CD4-positive, alpha-beta T cell treated with Interferon gamma for 1 hour (primary cell): ENCODE results near the gene P2RX2.

Experiments
- DNase-seq: peaks from one replicate; pipeline ENCODE4 v3.0.0-alpha.2; 2020

The P2RX2 gene

GRCh38 chr12:132604151-132604618, 14.4 kb upstream of the P2RX2 start:
- DNase-seq: no peak

DNA sequence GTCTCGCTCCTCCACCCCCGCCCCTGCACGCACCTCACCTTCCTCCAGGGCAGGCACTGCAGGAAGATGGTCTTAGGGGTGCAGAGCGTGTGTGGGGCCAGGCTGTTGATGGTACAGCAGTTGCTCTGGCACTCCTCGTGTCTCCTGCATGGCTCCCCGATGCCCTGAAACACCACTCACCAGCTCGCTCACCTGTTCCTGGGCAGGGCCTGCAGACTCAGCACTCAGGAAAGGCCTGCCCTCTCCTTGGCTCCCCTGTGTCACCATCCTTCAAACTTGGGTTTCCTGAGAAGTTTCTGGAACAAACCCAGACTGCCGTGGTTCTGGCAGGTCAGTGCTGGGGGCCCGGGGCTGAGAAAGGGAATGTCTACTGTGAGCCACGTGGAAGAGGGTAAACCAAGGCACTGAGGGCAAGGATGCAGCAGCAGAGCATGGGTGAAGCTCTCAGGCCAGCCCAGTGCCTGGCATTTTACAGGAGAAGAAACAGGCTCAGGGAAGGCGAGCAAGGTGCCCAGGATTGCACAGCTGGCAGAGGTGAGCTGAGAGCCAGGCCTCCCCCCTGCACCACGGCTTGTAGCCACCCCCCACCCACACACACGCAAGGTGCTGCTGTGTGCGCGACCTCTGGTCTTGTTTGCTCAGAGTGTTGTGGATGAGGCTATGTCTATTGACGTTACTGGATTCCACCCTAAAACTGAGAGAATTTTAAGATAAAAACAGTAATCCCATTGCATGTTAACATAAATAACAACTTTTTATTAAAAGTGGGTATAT, 13.7 kb upstream of the P2RX2 start:
- no peak for DNase-seq

- no peak for DNase-seq
Observed at GRCh38 chr12:132605892-132606291, 12.7 kb upstream of the P2RX2 start.

DNA sequence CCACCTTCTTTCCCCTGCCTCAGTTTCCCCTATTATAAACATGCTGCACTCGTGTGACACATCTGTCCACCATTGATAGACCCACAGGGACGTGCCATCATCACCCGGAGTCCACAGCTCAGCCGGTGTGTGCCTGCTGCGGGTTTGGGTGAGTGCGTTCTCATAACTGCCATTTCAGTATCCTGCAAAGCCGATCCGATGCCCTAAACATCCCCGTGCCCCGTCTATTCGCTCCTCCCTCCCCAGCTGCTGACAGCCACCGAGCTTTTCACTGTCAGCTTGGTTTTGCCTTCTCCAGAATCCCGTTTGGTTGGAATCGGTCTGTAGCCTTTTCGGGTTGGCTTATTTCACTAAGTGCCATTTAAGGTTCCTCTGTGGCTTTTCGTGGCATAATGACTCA, 12.1 kb upstream of the P2RX2 start:
- DNase-seq: no peak

GRCh38 chr12:132606927-132607326, 11.6 kb upstream of the P2RX2 start:
- DNase-seq: no peak

- DNase-seq: no peak
Observed at GRCh38 chr12:132608231-132609171, 10.1 kb upstream of the P2RX2 start.

GRCh38 chr12:132610051-132610759, 8.4 kb upstream of the P2RX2 start, which contains the start of gene LRCOL1:
Gene LRCOL1, minus strand, starts transcription at chr12:132610582. Its CDS starts 4,331 bp downstream, at chr12:132606251.
- no peak for DNase-seq

DNA sequence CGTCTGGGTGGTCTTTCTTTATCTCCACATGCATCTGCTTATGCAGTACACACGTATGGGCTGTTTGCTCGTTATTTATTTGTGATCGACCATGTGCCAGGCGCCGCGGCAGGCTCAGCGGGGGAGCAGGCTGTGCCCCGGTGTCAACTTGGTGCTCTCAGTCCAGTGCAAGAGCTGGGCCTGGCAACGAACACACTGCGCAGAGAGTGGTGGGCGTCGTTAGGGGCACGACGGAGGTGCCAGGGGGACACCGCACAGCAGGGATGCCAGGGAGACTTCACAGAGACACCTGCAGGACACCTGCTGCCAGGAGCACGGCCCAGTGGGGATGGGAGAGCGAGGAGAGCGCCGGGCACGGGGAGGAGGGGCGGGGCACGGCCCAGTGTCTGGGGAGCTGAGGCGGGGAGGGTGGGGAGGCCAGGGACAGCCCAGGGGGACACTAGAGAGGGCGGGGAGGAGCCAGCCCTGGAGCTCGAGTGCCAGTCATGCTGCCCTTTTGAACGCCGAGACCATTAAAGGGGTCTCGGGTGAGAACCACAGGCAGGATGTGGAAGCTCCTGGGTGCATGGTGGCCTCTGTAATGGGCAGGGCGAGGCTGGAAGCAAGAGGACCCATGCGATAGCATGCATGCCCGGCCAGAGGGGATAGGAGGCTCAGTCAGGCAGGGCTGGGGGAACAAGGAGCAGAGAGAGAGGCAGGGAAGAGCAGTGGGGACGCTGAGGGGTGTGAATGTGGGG, 7.5 kb upstream of the P2RX2 start:
- no peak for DNase-seq

DNA sequence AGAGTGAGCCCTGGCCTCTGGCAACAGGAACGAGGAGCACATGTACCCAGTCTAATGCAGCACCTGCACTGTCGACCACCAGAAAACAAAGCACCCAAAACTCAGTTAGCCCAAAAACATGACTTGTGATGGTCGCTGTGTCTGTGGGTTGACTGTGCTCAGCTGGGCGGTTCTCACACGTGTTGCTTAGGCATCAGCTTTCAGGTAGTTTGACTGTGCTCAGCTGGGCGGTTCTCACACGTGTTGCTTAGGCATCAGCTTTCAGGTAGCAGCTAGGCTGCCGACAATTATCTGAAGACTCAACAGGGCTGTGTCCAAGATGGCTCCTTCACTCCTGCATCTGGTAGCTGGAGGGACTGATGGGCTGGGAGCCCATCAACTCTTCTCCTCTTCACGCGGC, 7.0 kb upstream of the P2RX2 start:
- DNase-seq: no peak

- DNase-seq: no peak
Observed at GRCh38 chr12:132614029-132614428, 4.5 kb upstream of the P2RX2 start.

DNA sequence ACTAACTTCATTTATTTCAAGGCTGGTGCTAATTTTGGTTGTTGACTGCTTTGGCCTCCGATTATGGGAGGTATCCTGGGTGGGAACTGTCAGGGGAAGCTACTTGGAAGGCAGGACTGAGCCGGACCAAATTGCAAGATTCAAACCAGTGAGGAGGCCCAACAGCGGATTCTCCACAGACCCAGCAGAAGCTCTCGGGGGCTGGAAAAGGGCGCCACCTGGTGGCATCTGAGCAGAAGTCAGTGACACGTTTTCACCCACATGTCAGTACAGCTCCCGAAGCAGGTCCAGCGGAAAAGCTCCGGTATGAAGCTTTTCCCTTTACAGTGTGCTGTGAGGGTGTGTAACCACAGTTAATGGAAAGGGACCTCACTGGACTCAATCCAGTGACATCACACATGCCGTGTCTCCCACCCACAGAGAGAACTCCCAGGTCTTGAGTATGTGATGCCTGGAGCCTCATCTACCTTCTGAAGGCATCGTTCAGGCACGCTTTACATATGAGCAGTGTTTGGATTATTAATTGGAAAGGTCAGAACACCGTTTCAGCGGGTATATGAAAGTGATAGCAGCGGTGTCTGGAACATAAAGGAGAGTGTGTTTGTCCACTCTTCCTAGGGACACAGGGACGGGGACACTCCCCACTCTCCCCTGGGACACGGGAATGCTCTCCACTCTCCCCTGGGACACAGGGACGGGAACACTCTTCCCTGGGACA, 3.6 kb upstream of the P2RX2 start:
- peak; percentile 74 for DNase-seq

DNA sequence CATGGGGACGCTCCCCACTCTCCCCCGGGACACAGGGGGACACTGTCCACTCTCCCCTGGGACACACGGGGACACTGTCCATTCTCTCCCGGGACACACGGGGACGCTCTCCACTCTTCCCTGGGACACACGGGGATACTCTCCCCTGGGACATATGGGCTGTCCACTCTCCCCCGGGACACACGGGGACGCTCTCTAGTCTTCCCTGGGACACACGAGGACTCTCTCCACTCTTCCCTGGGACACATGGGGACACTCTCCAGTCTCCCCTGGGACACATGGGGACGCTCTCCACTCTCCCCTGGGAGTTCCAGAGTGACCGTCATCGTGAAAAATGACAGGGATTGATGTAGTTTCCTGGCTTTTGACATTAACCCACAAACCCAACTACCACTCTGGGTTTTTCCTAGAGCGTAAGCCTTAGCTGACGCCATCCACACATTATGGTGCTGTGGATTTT, 3.0 kb upstream of the P2RX2 start:
- no peak for DNase-seq

GRCh38 chr12:132617135-132617701, 1.4 kb upstream of the P2RX2 start:
- DNase-seq: no peak

- DNase-seq: no peak
Observed at GRCh38 chr12:132617822-132618682, 524 bp upstream of the P2RX2 start.

- DNase-seq: no peak
Observed at GRCh38 chr12:132619071-132619385, 452 bp downstream of the P2RX2 start.

DNA sequence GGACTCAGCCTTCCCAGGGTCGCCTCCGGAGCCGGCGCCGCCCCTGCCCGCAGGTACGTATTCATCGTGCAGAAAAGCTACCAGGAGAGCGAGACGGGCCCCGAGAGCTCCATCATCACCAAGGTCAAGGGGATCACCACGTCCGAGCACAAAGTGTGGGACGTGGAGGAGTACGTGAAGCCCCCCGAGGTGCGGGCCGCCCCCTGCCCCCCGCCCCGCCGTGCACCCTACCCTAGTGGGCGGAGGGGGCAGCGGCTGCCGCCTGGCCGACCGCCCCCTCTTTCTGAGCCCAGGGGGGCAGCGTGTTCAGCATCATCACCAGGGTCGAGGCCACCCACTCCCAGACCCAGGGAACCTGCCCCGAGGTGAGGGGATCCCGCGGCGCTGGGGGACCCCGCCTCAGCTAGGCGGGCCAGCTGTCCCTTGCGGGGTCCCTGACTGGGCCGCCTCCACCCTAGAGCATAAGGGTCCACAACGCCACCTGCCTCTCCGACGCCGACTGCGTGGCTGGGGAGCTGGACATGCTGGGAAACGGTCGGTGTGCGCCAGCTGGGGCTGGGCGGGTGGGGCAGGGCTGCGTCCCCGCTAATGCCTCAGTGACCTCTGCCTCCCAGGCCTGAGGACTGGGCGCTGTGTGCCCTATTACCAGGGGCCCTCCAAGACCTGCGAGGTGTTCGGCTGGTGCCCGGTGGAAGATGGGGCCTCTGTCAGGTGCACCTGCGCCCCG, 973 bp downstream of the P2RX2 start:
- DNase-seq: no peak

DNA sequence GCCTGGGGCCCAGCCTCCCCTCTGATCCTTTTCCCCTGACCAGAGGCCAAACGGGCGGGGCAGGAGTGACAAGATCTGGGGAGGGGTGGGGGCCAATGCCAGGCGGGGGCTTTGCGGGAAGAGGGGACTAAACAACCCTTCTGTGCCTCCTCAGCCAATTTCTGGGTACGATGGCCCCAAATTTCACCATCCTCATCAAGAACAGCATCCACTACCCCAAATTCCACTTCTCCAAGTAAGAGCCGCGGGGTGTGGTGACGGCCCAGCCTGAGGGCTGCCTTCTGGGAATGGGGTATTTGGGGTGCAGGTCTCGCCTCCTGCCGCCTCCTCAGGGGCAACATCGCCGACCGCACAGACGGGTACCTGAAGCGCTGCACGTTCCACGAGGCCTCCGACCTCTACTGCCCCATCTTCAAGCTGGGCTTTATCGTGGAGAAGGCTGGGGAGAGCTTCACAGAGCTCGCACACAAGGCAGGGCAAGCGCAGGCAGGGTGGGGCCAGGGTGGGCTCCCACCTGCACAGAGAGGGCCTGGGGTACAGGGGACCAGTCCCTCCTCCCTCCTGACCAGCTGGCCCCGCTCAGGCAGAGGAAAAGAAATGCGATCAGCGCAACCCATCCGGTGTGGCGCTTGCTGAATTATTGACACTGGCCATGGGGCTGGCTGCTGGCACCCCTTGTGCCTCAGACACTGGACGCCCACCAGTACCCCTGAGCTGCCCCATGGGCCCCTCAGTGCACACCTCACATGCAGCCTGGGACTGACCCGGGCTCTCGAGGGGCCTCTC, 1.7 kb downstream of the P2RX2 start:
- no peak for DNase-seq

DNA sequence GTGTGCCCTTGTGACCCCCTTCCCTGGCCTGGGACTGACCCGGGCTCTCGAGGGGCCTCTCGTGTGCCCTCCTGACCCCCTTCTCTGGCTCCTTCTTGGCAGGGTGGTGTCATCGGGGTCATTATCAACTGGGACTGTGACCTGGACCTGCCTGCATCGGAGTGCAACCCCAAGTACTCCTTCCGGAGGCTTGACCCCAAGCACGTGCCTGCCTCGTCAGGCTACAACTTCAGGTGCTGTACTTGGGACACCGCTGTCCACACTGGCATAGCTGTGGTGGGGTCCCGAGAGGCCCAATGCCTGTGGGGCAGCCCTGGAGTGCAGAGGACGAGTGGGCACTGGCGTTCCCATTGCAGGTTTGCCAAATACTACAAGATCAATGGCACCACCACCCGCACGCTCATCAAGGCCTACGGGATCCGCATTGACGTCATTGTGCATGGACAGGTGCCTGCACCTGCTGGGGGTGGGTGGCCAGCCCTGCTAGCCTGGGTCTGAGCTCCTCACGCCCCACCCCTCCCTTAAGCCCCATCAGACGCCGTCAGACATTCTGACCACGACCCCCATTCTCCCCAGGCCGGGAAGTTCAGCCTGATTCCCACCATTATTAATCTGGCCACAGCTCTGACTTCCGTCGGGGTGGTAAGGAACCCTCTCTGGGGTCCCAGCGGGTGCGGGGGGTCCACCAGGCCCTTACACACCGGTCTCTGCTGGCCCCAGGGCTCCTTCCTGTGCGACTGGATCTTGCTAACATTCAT, 2.5 kb downstream of the P2RX2 start:
- DNase-seq: no peak
